ENCODE results near the gene CRIP1. TPM values are rescaled to one million over a fixed set of nuclear protein-coding genes. Genes with fewer than 3 reads are reported as not detected.

CRIP1 gene
- total RNA-seq, 1 donor from 2014 or later = 7.6 TPM

DNA sequence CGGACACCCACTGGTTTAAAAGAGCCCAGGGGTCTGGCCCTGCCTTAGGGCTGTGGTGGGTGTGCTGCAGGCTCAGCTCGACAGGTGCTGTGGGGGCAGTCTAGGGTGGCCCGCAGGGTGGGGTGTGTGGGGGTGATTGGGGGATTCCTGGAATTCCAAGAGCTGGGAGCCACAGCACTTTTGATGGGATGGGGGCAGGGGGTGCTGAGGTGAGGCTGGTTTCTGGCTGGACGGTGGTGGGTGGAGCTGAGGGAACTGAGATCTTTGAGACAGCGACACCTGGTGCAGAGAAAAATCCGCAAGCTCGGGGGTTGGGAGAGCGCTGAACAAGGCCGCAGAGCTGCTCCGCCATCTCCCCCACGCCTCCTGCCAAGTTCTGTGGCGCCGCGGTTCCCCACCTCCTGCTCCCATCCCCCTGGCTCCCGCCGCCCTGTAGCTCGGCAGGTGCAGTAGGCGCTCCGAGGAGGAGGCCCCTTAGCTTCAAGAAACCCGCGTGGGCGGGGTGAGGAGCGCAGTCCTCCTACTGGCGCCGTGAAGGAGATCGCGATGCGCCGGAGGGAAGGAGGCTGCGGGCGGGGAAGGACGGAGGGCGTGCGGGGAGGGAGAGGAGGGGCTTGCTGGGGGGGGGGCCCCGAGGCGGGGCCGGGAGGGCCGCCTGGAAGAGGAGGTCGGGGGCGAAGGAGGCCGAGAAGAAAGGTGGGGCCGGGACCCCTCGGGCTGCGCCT, 3.0 kb downstream of the CRIP1 start:
- H3K27me3 ChIP-seq = no peaks in the 10 kb centered on the region
- H3K4me3 ChIP-seq = peak overlapping the region; percentile 57 to 76
- H3K4me1 ChIP-seq = peaks cover 67% of the 10 kb centered on the region
- TF ChIP-seq, protein P1, sequence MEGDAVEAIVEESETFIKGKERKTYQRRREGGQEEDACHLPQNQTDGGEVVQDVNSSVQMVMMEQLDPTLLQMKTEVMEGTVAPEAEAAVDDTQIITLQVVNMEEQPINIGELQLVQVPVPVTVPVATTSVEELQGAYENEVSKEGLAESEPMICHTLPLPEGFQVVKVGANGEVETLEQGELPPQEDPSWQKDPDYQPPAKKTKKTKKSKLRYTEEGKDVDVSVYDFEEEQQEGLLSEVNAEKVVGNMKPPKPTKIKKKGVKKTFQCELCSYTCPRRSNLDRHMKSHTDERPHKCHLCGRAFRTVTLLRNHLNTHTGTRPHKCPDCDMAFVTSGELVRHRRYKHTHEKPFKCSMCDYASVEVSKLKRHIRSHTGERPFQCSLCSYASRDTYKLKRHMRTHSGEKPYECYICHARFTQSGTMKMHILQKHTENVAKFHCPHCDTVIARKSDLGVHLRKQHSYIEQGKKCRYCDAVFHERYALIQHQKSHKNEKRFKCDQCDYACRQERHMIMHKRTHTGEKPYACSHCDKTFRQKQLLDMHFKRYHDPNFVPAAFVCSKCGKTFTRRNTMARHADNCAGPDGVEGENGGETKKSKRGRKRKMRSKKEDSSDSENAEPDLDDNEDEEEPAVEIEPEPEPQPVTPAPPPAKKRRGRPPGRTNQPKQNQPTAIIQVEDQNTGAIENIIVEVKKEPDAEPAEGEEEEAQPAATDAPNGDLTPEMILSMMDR (IDR thresholded peaks at IDR 0.05) = peak; percentile 39 to 80 (median 62)
- peak; percentile 25 to 79 for TF ChIP-seq POLR2AphosphoS5 (IDR thresholded peaks at IDR 0.05; ENCODE audit: insufficient read depth in 1 of 2, low read depth in 1 of 2)
- TF ChIP-seq POLR2A (IDR thresholded peaks at IDR 0.05) = no peak
- DNase-seq (ENCODE audit: extremely low spot score in 2 of 2) = no peak
- no peaks in the 10 kb centered on the region for H3K36me3 ChIP-seq
- peak overlapping the region; percentile 97 for H3K27ac ChIP-seq
- intact Hi-C loops (cut with DNase I) = loop anchor here (5.0 to 10.0 kb wide), 3 partner anchors 117 to 275 kb away; partner anchors contain the start of gene BRF1
- no peaks in the 10 kb centered on the region for H3K9me3 ChIP-seq

DNA sequence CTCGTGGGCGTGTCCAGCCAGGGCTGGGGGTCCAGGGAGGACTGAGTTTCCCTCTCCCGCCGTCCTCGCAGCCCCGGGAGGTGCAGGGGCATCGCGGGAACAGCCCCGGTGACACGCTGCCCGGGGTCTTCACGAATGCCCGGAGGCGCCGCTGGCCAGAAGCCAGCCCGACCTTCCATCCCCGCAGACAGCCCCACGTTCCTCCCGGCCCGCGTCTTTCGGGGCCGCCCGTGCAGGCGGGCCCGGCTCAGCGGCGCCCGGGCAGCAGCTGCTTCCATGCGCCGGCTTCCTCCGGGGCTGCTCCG, 3.5 kb downstream of the CRIP1 start:
- Histone ChIP-seq H3K4me1 (peaks cover 62% of the 10 kb centered on the region), H3K27ac (peak overlapping the region; percentile 97), H3K27me3 (no peaks in the 10 kb centered on the region), H3K4me3 (peak overlapping the region; percentile 57 to 76), H3K36me3 (no peaks in the 10 kb centered on the region), H3K9me3 (no peaks in the 10 kb centered on the region)
- TF ChIP-seq, protein P1 (IDR thresholded peaks at IDR 0.05) = no peak
- no peak for TF ChIP-seq POLR2AphosphoS5 (IDR thresholded peaks at IDR 0.05; ENCODE audit: insufficient read depth in 1 of 2, low read depth in 1 of 2)
- no peak for TF ChIP-seq POLR2A (IDR thresholded peaks at IDR 0.05)
- intact Hi-C loops (cut with DNase I) = loop anchor here (10.0 kb wide), 1 partner anchor 275 kb away; no protein-coding TSS in a partner anchor
- DNase-seq (ENCODE audit: extremely low spot score in 2 of 2) = no peak

DNA sequence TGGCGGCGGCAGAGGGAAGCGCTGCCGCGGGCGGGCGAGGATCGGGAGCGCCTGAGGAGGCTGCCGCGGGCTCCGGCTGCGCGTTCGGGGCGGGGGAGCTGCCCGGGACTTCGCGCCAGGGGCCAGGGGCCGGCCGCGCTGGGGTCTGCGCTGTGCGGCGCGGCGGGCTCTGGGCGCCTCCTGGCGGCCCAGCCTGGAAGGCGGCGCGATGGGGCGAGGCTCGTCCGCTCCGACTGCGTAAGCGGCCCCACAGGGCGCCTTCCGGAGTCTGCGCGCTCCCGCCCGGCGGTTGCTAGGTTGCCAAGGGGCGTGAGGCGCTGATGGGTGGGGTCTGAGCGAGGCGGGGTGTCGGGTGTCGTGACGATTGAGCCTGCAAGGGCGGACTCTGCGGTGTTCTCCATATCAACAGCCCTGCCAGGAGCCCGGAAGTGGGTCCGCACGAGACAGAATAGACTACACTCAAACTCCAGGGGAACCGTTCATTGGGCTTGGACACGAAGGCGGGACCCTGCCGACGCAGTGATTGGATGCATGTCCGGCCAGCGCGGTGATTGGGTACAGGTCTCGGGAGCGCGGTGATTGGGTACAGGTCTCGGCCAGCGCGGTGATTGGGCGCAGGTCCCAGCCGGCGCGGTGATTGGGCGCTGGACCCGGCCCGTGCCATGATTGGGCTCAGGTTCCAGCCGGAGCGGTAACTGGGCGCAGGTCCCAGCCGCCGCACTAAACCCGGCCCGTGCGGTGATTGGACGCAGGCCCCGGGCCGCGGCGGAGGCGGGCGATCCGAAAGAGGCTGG, 4.1 kb downstream of the CRIP1 start, which contains the start of gene TEDC1:
TEDC1 (plus strand) TSS at position 675 of the 794 bp plus-strand sequence. CDS start 130 bp downstream, outside the sequence.
- Histone ChIP-seq H3K9me3 (no peaks in the 10 kb centered on the region), H3K36me3 (no peaks in the 10 kb centered on the region), H3K27ac (peak within 1 kb of the TSS; percentile 97), H3K27me3 (no peaks in the 10 kb centered on the region), H3K4me1 (peaks cover 56% of the 10 kb centered on the region), H3K4me3 (peak within 1 kb of the TSS; percentile 57 to 76)
- intact Hi-C loops (cut with DNase I) = loop anchor here (10.0 kb wide), 1 partner anchor 276 kb away; no protein-coding TSS in a partner anchor
- peak; percentile 100 for DNase-seq (ENCODE audit: extremely low spot score in 2 of 2)
- TF ChIP-seq POLR2AphosphoS5 (IDR thresholded peaks at IDR 0.05; ENCODE audit: insufficient read depth in 1 of 2, low read depth in 1 of 2) (peak; percentile 85 to 93), POLR2A (IDR thresholded peaks at IDR 0.05) (peak in 1 of 2 donors; percentile 67)
- TF ChIP-seq, protein P1 (IDR thresholded peaks at IDR 0.05) = peak; percentile 35 to 51 (median 37)

DNA sequence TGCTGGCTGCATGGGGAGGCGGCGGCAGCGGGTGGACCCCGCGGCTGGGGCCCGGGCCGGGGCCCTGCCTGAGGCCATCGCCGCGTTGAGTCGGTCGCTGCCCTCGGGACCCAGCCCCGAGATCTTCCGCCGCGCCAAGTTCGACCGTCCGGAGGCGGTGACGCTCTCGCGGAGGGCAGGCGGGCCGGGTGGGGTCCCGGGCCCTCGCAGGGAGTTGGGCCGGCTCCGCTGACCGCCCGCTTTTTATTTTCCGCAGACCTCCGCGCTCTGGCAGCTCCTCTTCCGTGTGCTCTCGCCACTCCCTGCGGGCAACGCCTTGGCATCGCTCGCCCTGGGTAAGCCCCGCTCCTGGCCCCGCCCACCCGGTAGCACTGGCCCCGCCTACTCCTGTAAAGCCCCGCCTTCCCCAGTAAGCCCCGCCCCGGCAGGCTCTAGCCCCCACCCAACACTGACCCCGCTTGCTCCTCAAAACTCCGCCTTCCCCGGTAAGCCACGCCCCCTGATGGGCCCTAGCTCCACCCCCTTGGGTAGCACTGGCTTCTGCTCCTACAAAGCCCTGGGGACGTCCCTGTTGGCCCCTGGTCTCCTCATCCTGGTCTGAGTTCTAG, 4.8 kb downstream of the CRIP1 start:
- Histone ChIP-seq H3K9me3 (no peaks in the 10 kb centered on the region), H3K27ac (peak overlapping the region; percentile 84), H3K36me3 (no peaks in the 10 kb centered on the region), H3K4me1 (peaks cover 49% of the 10 kb centered on the region), H3K27me3 (no peaks in the 10 kb centered on the region), H3K4me3 (peak overlapping the region; percentile 57 to 73)
- intact Hi-C loops (cut with DNase I) = loop anchor here (10.0 kb wide), 1 partner anchor 277 kb away; no protein-coding TSS in a partner anchor
- TF ChIP-seq, protein P1 (IDR thresholded peaks at IDR 0.05) = no peak
- no peak for TF ChIP-seq POLR2A (IDR thresholded peaks at IDR 0.05)
- no peak for TF ChIP-seq POLR2AphosphoS5 (IDR thresholded peaks at IDR 0.05; ENCODE audit: insufficient read depth in 1 of 2, low read depth in 1 of 2)
- DNase-seq (ENCODE audit: extremely low spot score in 2 of 2) = no peak

Measured in vagina (tissue), 2 donors.